NT2/D1 (cell line): ENCODE data around the gene ARRB1.

Experiments
- SUZ12 ChIP-seq: IDR thresholded peaks from 2 replicates; pipeline ENCODE4 v1.6.1; 2011; ENCODE audit not compliant: insufficient read length, insufficient read depth; ENCODE audit errors: extremely low read depth
- YY1 ChIP-seq: IDR thresholded peaks from 2 replicates; pipeline ENCODE4 v1.6.1; 2011; ENCODE audit not compliant: insufficient read length, insufficient read depth
- ZNF274 ChIP-seq: IDR thresholded peaks from 2 replicates; pipeline ENCODE4 v1.6.1; 2011; ENCODE audit warnings: mild to moderate bottlenecking, low read depth, low read length

- TF ChIP-seq ZNF274, result no peak
- TF ChIP-seq YY1, result no peak
- TF ChIP-seq SUZ12, result no peak
These were observed 39.1 kb downstream of the ARRB1 start for GRCh38 chr11:75312346-75312745.
